GM12878 (cell line): ENCODE measurements around the gene TMEM59. TPM values are rescaled to one million over a fixed set of nuclear protein-coding genes. Genes with fewer than 3 reads are reported as not detected.

ENCODE experiments used
- ATAC-seq: fragments of 200-7000 bp; cut with Tn5 transposase; 3 replicates; pipeline ENCODE4 v1.9.1; 2020; ENCODE audit warnings: mild to moderate bottlenecking, moderate library complexity
- BruUV-seq: library from RNA; stranded (reverse); fragments of 400-500 nt; replicated peaks from 2 replicates; lab custom pipeline; 2021; lab: Mats Ljungman, UMichigan
- CTCF ChIA-PET: fragments of 300-600 bp; sonication (Branson Sonifier 250); formaldehyde crosslinking; extraction: SDS; loops from one replicate; lab custom pipeline; 2021; ENCODE audit warnings: inconsistent platforms; lab: Yijun Ruan, JAX
- POLR2A ChIA-PET: fragments of 350-600 bp; formaldehyde crosslinking; extraction: SDS; loops from one replicate; lab custom pipeline; 2021; ENCODE audit warnings: inconsistent platforms; lab: Charles Lee
- RAD21 ChIA-PET: fragments of 300-600 bp; sonication (Branson Sonifier 250); formaldehyde crosslinking; loops from one replicate; lab custom pipeline; 2023; ENCODE audit warnings: antibody characterized with exemption; ENCODE audit not compliant: unreplicated experiment; lab: Charles Lee
- SMC1A ChIA-PET: fragments of 300-600 bp; sonication (Branson Sonifier 250); formaldehyde crosslinking; loops from one replicate; lab custom pipeline; 2023; ENCODE audit not compliant: unreplicated experiment, uncharacterized antibody; lab: Charles Lee
- DNase-seq: peaks from one replicate; pipeline ENCODE4 v3.0.0-alpha.2; 2011; ENCODE audit warnings: low read depth, low spot score
- FAIRE-seq: peaks from 3 replicates; lab custom pipeline; 2011; peaks lifted over from hg19 to GRCh38; lab: Jason Lieb, UNC
- H2AFZ ChIP-seq: 2 replicates; pipeline ENCODE4 v1.6.0; 2011; ENCODE audit warnings: low read depth, low read length, control low read depth; ENCODE audit not compliant: control insufficient read depth
- H3K27ac ChIP-seq: 2 replicates; pipeline ENCODE4 v1.5.1; 2011; ENCODE audit warnings: control low read depth; ENCODE audit not compliant: control insufficient read depth, insufficient read depth
- H3K27me3 ChIP-seq, 2 experiments: replicated peaks in 1 of 2; 2 replicates each; pipeline versions ENCODE4 v1.6.0 to v1.6.1; 2011; ENCODE audit warnings: low read length in 1 of 2; ENCODE audit not compliant: control insufficient read depth in 2 of 2, insufficient read depth in 2 of 2
- H3K36me3 ChIP-seq, 2 experiments: 2 replicates each; pipeline ENCODE4 v1.5.1; 2011; ENCODE audit warnings: low read length in 1 of 2; ENCODE audit not compliant: control insufficient read depth in 2 of 2, insufficient read depth in 2 of 2
- H3K4me1 ChIP-seq: 2 replicates; pipeline ENCODE4 v1.6.1; 2011; ENCODE audit warnings: mild to moderate bottlenecking, low read length, moderate library complexity, mixed read lengths; ENCODE audit not compliant: control insufficient read depth, insufficient read depth
- H3K4me2 ChIP-seq: 2 replicates; pipeline ENCODE4 v1.6.0; 2011; ENCODE audit warnings: control low read depth; ENCODE audit not compliant: control insufficient read depth, insufficient read depth
- H3K4me3 ChIP-seq: fragments of 200-600 bp; sonication (generic); 2 replicates; pipeline ENCODE4 v1.5.1; 2016
- H3K79me2 ChIP-seq: 2 replicates; pipeline ENCODE4 v1.6.0; 2011; ENCODE audit warnings: low read length; ENCODE audit not compliant: control insufficient read depth, insufficient read depth
- H3K9ac ChIP-seq: 2 replicates; pipeline ENCODE4 v1.8.0; 2011; ENCODE audit warnings: low read length, control low read depth, mixed read lengths; ENCODE audit not compliant: control insufficient read depth, insufficient read depth
- H3K9me3 ChIP-seq: replicated peaks from 3 replicates; pipeline ENCODE4 v1.5.1; 2011; ENCODE audit warnings: mild to moderate bottlenecking, low read length; ENCODE audit not compliant: control insufficient read depth, insufficient read depth
- H4K20me1 ChIP-seq: 2 replicates; pipeline ENCODE4 v1.6.0; 2011; ENCODE audit not compliant: control insufficient read depth, insufficient read depth
- ATF3 ChIP-seq: IDR thresholded peaks from 2 replicates; pipeline ENCODE4 v1.6.1; 2011; ENCODE audit warnings: low read depth, mild to moderate bottlenecking, low read length, moderate library complexity, borderline replicate concordance; ENCODE audit errors: extremely low read depth
- CHD2 ChIP-seq: IDR thresholded peaks from 2 replicates; pipeline ENCODE4 v1.6.1; 2011; ENCODE audit warnings: low read depth, low read length, improper control_type of control experiment, borderline replicate concordance
- EED ChIP-seq: sonication (generic); IDR thresholded peaks from 2 replicates; pipeline ENCODE4 v1.6.1; 2016; ENCODE audit warnings: antibody characterized with exemption, low read depth
- ESRRA ChIP-seq: IDR thresholded peaks from 2 replicates; pipeline ENCODE4 v1.6.1; 2012; ENCODE audit warnings: mild to moderate bottlenecking, low read length, improper control_type of control experiment
- ETV6 ChIP-seq, 2 experiments: fragments of 450-650 bp in 1 of 2; IDR thresholded peaks in 1 of 2; conservative IDR thresholded peaks in 1 of 2; 2 replicates each; pipeline ENCODE4 v1.6.1; 2014; ENCODE audit warnings: antibody characterized with exemption in 1 of 2, borderline replicate concordance in 1 of 2, low read depth in 1 of 2, mild to moderate bottlenecking in 1 of 2, moderate library complexity in 1 of 2
- FOS ChIP-seq: IDR thresholded peaks from 3 replicates; pipeline ENCODE4 v1.6.1; 2011; ENCODE audit warnings: borderline replicate concordance; ENCODE audit not compliant: insufficient read length; ENCODE audit errors: extremely low read depth
- HDAC2 ChIP-seq: fragments of 200-600 bp; sonication (generic); IDR thresholded peaks from 2 replicates; pipeline ENCODE4 v1.6.1; 2017
- HDGF ChIP-seq: fragments of 450-650 bp; IDR thresholded peaks from 2 replicates; pipeline ENCODE4 v1.6.1; 2016; ENCODE audit warnings: antibody characterized with exemption
- IRF3 ChIP-seq: fragments of 450-650 bp; IDR thresholded peaks from 2 replicates; pipeline ENCODE4 v1.6.1; 2014; ENCODE audit warnings: mild to moderate bottlenecking
- NFXL1 ChIP-seq: fragments of 450-650 bp; IDR thresholded peaks from 2 replicates; pipeline ENCODE4 v1.6.1; 2017; ENCODE audit warnings: antibody characterized with exemption, mild to moderate bottlenecking, borderline replicate concordance
- NR2C1 ChIP-seq: fragments of 450-650 bp; IDR thresholded peaks from 2 replicates; pipeline ENCODE4 v1.6.1; 2017; ENCODE audit warnings: antibody characterized with exemption, mild to moderate bottlenecking, moderate library complexity
- PAX5 ChIP-seq: IDR thresholded peaks from 2 replicates; pipeline ENCODE4 v1.6.1; 2011; ENCODE audit warnings: low read depth, low read length, borderline replicate concordance
- POLR2AphosphoS2 ChIP-seq: IDR thresholded peaks from 2 replicates; pipeline ENCODE4 v1.6.1; 2011; ENCODE audit warnings: low read depth, mild to moderate bottlenecking, low read length, improper control_type of control experiment, moderate library complexity
- RFX5 ChIP-seq: IDR thresholded peaks from 2 replicates; pipeline ENCODE4 v1.6.1; 2011; ENCODE audit warnings: low read depth, low read length, improper control_type of control experiment
- SPI1 ChIP-seq: IDR thresholded peaks from 2 replicates; pipeline ENCODE4 v1.6.1; 2011; ENCODE audit warnings: low read depth, mild to moderate bottlenecking, low read length, moderate library complexity, borderline replicate concordance; ENCODE audit not compliant: insufficient read depth
- YY1 ChIP-seq: IDR thresholded peaks from 2 replicates; pipeline ENCODE4 v1.6.1; 2011; ENCODE audit warnings: low read depth, mild to moderate bottlenecking, low read length
- ZNF217 ChIP-seq: fragments of 450-650 bp; IDR thresholded peaks from 2 replicates; pipeline ENCODE4 v1.6.1; 2017; ENCODE audit warnings: antibody characterized with exemption, mild to moderate bottlenecking
- ZNF24 ChIP-seq: fragments of 450-650 bp; IDR thresholded peaks from 2 replicates; pipeline ENCODE4 v1.6.1; 2017; ENCODE audit warnings: antibody characterized with exemption, mild to moderate bottlenecking
- ZNF384 ChIP-seq: IDR thresholded peaks from 2 replicates; pipeline ENCODE4 v1.6.1; 2012; ENCODE audit warnings: low read depth, mild to moderate bottlenecking, low read length, improper control_type of control experiment, borderline replicate concordance
- WGBS: methylation state at CpG from one replicate; pipeline ENCODE4 v1.1.6; 2016; ENCODE audit warnings: low lambda C conversion rate; ENCODE audit not compliant: insufficient replicate concordance, insufficient coverage; ENCODE audit errors: missing lambda C conversion rate; 5-methylcytosine and 5-hydroxymethylcytosine counted together
- in situ Hi-C: fragments of 300-500 bp; cut with MboI; formaldehyde crosslinking; loops from 9 replicates; pipeline ENCODE4 v1.14.3; 2018; ENCODE audit warnings: mixed read lengths
- intact Hi-C: fragments of 100-400 bp; cut with micrococcal nuclease; formaldehyde crosslinking; loops from one replicate; pipeline ENCODE4 v1.14.2; 2022; ENCODE audit not compliant: unreplicated experiment
- polyA plus RNA-seq, 11 experiments: library from polyadenylated mRNA; depleted of rRNA in 4 of 11; unstranded in 6 of 11; stranded (reverse) in 5 of 11; fragments of >200 nt; fragmentation: Nextera tagmentation in 4 of 11; fragmentation: Illumina TruSeq in 1 of 11; extraction: Ambion mirVana in 4 of 11; extraction: Trizol in 1 of 11; gene quantifications; 1 replicate in 1 of 11; 2 replicates in 10 of 11; pipeline versions ENCODE4 v1.2.1 to v1.2.3, GENCODE V29; 2011 to 2016; ENCODE audit warnings: inconsistent platforms in 2 of 11, missing spikeins in 2 of 11, low read depth in 1 of 11
- total RNA-seq, 4 experiments: library from RNA; depleted of rRNA in 3 of 4; stranded (reverse); fragments of >200 nt in 3 of 4; fragmentation: Illumina TruSeq in 1 of 4; extraction: Trizol in 1 of 4; gene quantifications; 2 replicates each; pipeline versions ENCODE4 v1.2.1 to v1.2.3, GENCODE V29; 2013 to 2021

The TMEM59 gene
- total and polyA plus RNA-seq, 10 of the 15 experiments (the other 5 are each of a cell fraction or from before 2014, with no cell fraction given): 69.9 to 273 (median 111) TPM

DNA sequence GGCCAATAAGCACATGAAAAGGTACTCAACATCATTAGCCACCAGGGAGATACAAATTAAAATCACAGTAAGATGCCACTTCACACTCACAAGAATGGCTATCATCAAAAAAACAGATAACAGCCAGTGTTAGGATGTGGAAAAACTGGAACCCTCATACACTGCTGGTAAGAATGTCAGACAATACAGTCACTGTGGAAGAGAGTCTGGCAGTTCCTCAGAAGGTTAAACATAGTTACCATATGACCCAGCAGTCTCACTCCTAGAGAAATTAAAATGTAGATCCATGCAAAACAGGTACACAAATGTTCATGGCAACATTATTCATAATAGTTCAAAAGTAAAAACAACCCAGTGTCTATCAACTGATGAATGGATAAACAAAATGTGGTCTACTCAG lies 68.3 kb downstream of the TMEM59 start:
- ChIA-PET CTCF (no interaction called here), SMC1A (no interaction called here), RAD21 (no interaction called here), POLR2A (interaction anchor here (0.7 kb wide), 1 partner anchor 1253 kb away, joined by 4 read pairs; no protein-coding TSS in a partner anchor)
- Histone ChIP-seq H3K4me2 (no peak overlapping the region), H2AFZ (no peak overlapping the region), H3K79me2 (no peaks in the 10 kb centered on the region), H3K36me3 (no peaks in the 10 kb centered on the region), H3K4me1 (no peaks in the 10 kb centered on the region), H4K20me1 (no peaks in the 10 kb centered on the region), H3K27me3 (no peaks in the 10 kb centered on the region), H3K9ac (no peak overlapping the region), H3K27ac (no peak overlapping the region)
- no peak for DNase-seq
- ATAC-seq: no peak
- intact Hi-C loops (no loop called here), in situ Hi-C loops (no loop called here)
- no TSS peak for BruUV-seq
- TF ChIP-seq ESRRA (no peak), ZNF24 (no peak), NFXL1 (no peak), ZNF384 (no peak)
- TF ChIP-seq, all 136 proteins: peak for 0
- Histone ChIP-seq H3K9me3 (no peaks in the 10 kb centered on the region), H3K4me3 (no peak overlapping the region)
- no peak for FAIRE-seq

DNA sequence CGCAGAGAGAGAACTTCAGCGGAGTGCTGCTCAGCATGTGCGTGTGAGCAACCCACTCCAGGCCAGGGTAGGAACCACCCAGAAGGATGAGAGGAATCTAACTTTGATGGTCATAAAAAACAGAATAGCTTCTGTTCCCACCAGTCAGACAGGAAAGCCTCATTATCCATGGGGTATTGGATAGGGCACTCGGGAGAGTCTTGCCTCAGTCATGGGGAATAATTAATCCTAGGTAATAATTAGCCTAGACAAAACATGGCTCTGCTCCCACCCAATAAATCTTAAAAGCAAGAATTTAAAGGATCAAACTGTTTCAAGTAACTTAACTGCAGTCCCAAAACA lies 70.3 kb downstream of the TMEM59 start:
- ATAC-seq (no peak), FAIRE-seq (no peak), DNase-seq (no peak)
- BruUV-seq: no TSS peak
- ChIA-PET CTCF (interaction anchor here (1.0 kb wide), 1 partner anchor 9 kb away, joined by 3 read pairs; no protein-coding TSS in a partner anchor), RAD21 (no interaction called here), SMC1A (interaction anchor here (0.7 kb wide), 1 partner anchor 322 kb away, joined by 3 read pairs; no protein-coding TSS in a partner anchor), POLR2A (no interaction called here)
- in situ Hi-C loops (no loop called here), intact Hi-C loops (no loop called here)
- Histone ChIP-seq H3K36me3 (no peaks in the 10 kb centered on the region), H3K9ac (no peak overlapping the region), H3K4me3 (no peak overlapping the region), H3K27me3 (no peaks in the 10 kb centered on the region), H3K27ac (no peak overlapping the region), H4K20me1 (no peaks in the 10 kb centered on the region), H3K4me2 (no peak overlapping the region), H2AFZ (no peak overlapping the region), H3K79me2 (no peaks in the 10 kb centered on the region), H3K4me1 (no peaks in the 10 kb centered on the region), H3K9me3 (no peaks in the 10 kb centered on the region)
- TF ChIP-seq NR2C1: no peak
- TF ChIP-seq POLR2AphosphoS2: no peak
- TF ChIP-seq CHD2: no peak
- TF ChIP-seq ZNF217: no peak
- TF ChIP-seq ETV6 (conservative IDR thresholded peaks at IDR 0.05 in 1 of 2, IDR thresholded peaks at IDR 0.05 in 1 of 2; ENCODE audit: borderline replicate concordance in 1 of 2, low read depth in 1 of 2): no peak
- no peak for TF ChIP-seq EED
- TF ChIP-seq HDGF: no peak
- no peak for TF ChIP-seq SPI1
- no peak for TF ChIP-seq RFX5
- TF ChIP-seq HDAC2: no peak
- no peak for TF ChIP-seq FOS
- no peak for TF ChIP-seq YY1
- TF ChIP-seq ATF3: no peak
- no peak for TF ChIP-seq PAX5
- no peak for TF ChIP-seq IRF3
- 83% methylated on average over 4 of the region's 4 CpGs for WGBS
